OCI-LY1 (cell line): ENCODE results near the gene CTSO.

ENCODE experiments used
- CTCF ChIP-seq: fragments of 200-600 bp; sonication (generic), shearing (Covaris generic); IDR thresholded peaks from 2 replicates; pipeline ENCODE4 v1.5.1; 2017; ENCODE audit warnings: mild to moderate bottlenecking, antibody characterized with exemption, low read length, moderate library complexity, mixed read lengths
- EZH2 ChIP-seq: fragments of 200-600 bp; sonication (generic), shearing (Covaris generic); IDR thresholded peaks from 2 replicates; pipeline ENCODE4 v1.8.0; 2017; ENCODE audit warnings: borderline replicate concordance, mixed run types, mild to moderate bottlenecking, antibody characterized with exemption, low read length, moderate library complexity, mixed read lengths

GRCh38 chr4:155984106-155984797 lies 30.6 kb upstream of the CTSO start:
- TF ChIP-seq EZH2 (no peak), CTCF (no peak)
